Dendritic cell treated with granulocyte-macrophage colony-stimulating factor and Interleukin-4, amounts not matched to agents 40 ng/mL and 50 ng/mL, for 4 days (primary cell): ENCODE data around the gene PACSIN2.

ENCODE experiments used
- H3K27ac Mint-ChIP-seq: one replicate; pipeline ENCODE4 v1.8.0; 2022; ENCODE audit warnings: mild to moderate bottlenecking, mixed read lengths
- H3K27me3 Mint-ChIP-seq: one replicate; pipeline ENCODE4 v1.8.0; 2022; ENCODE audit warnings: mild to moderate bottlenecking, mixed read lengths
- H3K36me3 Mint-ChIP-seq: one replicate; pipeline ENCODE4 v1.8.0; 2022; ENCODE audit warnings: low read depth, mixed read lengths
- H3K4me1 Mint-ChIP-seq: one replicate; pipeline ENCODE4 v1.8.0; 2022; ENCODE audit warnings: low read depth, mixed read lengths
- H3K4me3 Mint-ChIP-seq: one replicate; pipeline ENCODE4 v1.8.0; 2022; ENCODE audit warnings: mild to moderate bottlenecking, moderate library complexity, mixed read lengths
- H3K9me3 Mint-ChIP-seq: one replicate; pipeline ENCODE4 v1.8.0; 2022; ENCODE audit warnings: mixed read lengths
- intact Hi-C: fragments of 100-400 bp; cut with micrococcal nuclease; formaldehyde crosslinking; loops from one replicate; pipeline ENCODE4 v1.15.0; 2022

Gene PACSIN2

GRCh38 chr22:42908374-42908746 is 106.6 kb downstream of the PACSIN2 start:
- intact Hi-C loops: no loop called here
- H3K4me3 Mint-ChIP-seq: no peak overlapping the region
- H3K27me3 Mint-ChIP-seq: no peaks in the 10 kb centered on the region
- no peaks in the 10 kb centered on the region for H3K9me3 Mint-ChIP-seq
- peaks cover 71% of the 10 kb centered on the region for H3K4me1 Mint-ChIP-seq
- H3K36me3 Mint-ChIP-seq: peaks cover 82% of the 10 kb centered on the region
- H3K27ac Mint-ChIP-seq: peak overlapping the region; percentile 11

- Mint-ChIP-seq H3K9me3 (no peaks in the 10 kb centered on the region), H3K4me1 (peaks cover 72% of the 10 kb centered on the region), H3K27me3 (no peaks in the 10 kb centered on the region), H3K27ac (no peak overlapping the region), H3K36me3 (peaks cover 89% of the 10 kb centered on the region), H3K4me3 (no peak overlapping the region)
- intact Hi-C loops: no loop called here
These were observed 107.3 kb downstream of the PACSIN2 start for GRCh38 chr22:42907404-42908373.

- H3K27me3 Mint-ChIP-seq: no peaks in the 10 kb centered on the region
- intact Hi-C loops: no loop called here
- H3K36me3 Mint-ChIP-seq: peaks cover 97% of the 10 kb centered on the region
- H3K4me3 Mint-ChIP-seq: no peak overlapping the region
- no peak overlapping the region for H3K27ac Mint-ChIP-seq
- H3K9me3 Mint-ChIP-seq: no peaks in the 10 kb centered on the region
- H3K4me1 Mint-ChIP-seq: peaks cover 72% of the 10 kb centered on the region
These were observed 108.2 kb downstream of the PACSIN2 start for GRCh38 chr22:42906605-42907348.

- peaks cover 97% of the 10 kb centered on the region for H3K36me3 Mint-ChIP-seq
- no peaks in the 10 kb centered on the region for H3K27me3 Mint-ChIP-seq
- intact Hi-C loops: no loop called here
- H3K27ac Mint-ChIP-seq: no peak overlapping the region
- H3K4me3 Mint-ChIP-seq: no peak overlapping the region
- H3K4me1 Mint-ChIP-seq: peaks cover 65% of the 10 kb centered on the region
- H3K9me3 Mint-ChIP-seq: no peaks in the 10 kb centered on the region
These were observed 109.2 kb downstream of the PACSIN2 start for GRCh38 chr22:42905702-42906183.

- no peak overlapping the region for H3K27ac Mint-ChIP-seq
- H3K9me3 Mint-ChIP-seq: no peaks in the 10 kb centered on the region
- no peak overlapping the region for H3K4me3 Mint-ChIP-seq
- H3K27me3 Mint-ChIP-seq: no peaks in the 10 kb centered on the region
- intact Hi-C loops: no loop called here
- peaks cover 65% of the 10 kb centered on the region for H3K4me1 Mint-ChIP-seq
- H3K36me3 Mint-ChIP-seq: peaks cover 97% of the 10 kb centered on the region
These were observed 109.7 kb downstream of the PACSIN2 start for GRCh38 chr22:42905217-42905616.

GRCh38 chr22:42904050-42904449 is 110.9 kb downstream of the PACSIN2 start:
- H3K27me3 Mint-ChIP-seq: no peaks in the 10 kb centered on the region
- peaks cover 97% of the 10 kb centered on the region for H3K36me3 Mint-ChIP-seq
- H3K4me1 Mint-ChIP-seq: peaks cover 62% of the 10 kb centered on the region
- H3K4me3 Mint-ChIP-seq: no peak overlapping the region
- H3K9me3 Mint-ChIP-seq: no peaks in the 10 kb centered on the region
- intact Hi-C loops: no loop called here
- no peak overlapping the region for H3K27ac Mint-ChIP-seq

- Mint-ChIP-seq H3K27ac (no peak overlapping the region), H3K9me3 (no peaks in the 10 kb centered on the region), H3K27me3 (no peaks in the 10 kb centered on the region), H3K36me3 (peaks cover 100% of the 10 kb centered on the region), H3K4me1 (peaks cover 61% of the 10 kb centered on the region), H3K4me3 (no peak overlapping the region)
- intact Hi-C loops: no loop called here
These were observed 112.0 kb downstream of the PACSIN2 start for GRCh38 chr22:42902875-42903510.

- Mint-ChIP-seq H3K27ac (no peak overlapping the region), H3K27me3 (no peaks in the 10 kb centered on the region), H3K9me3 (no peaks in the 10 kb centered on the region), H3K4me1 (peaks cover 60% of the 10 kb centered on the region), H3K36me3 (peaks cover 96% of the 10 kb centered on the region), H3K4me3 (no peak overlapping the region)
- intact Hi-C loops: no loop called here
These were observed 113.0 kb downstream of the PACSIN2 start for GRCh38 chr22:42901790-42902508.

- Mint-ChIP-seq H3K36me3 (peaks cover 61% of the 10 kb centered on the region), H3K4me3 (no peak overlapping the region), H3K4me1 (peaks cover 68% of the 10 kb centered on the region), H3K27ac (peak overlapping the region; percentile 28), H3K27me3 (no peaks in the 10 kb centered on the region), H3K9me3 (no peaks in the 10 kb centered on the region)
- intact Hi-C loops: no loop called here
These were observed 117.0 kb downstream of the PACSIN2 start for GRCh38 chr22:42897960-42898359.

GRCh38 chr22:42895541-42895981 is 119.4 kb downstream of the PACSIN2 start:
- H3K27ac Mint-ChIP-seq: peak overlapping the region; percentile 89
- peaks cover 80% of the 10 kb centered on the region for H3K4me1 Mint-ChIP-seq
- intact Hi-C loops: no loop called here
- H3K36me3 Mint-ChIP-seq: peaks cover 52% of the 10 kb centered on the region
- no peaks in the 10 kb centered on the region for H3K27me3 Mint-ChIP-seq
- no peak overlapping the region for H3K4me3 Mint-ChIP-seq
- no peaks in the 10 kb centered on the region for H3K9me3 Mint-ChIP-seq

- intact Hi-C loops: no loop called here
- H3K9me3 Mint-ChIP-seq: no peaks in the 10 kb centered on the region
- peaks cover 85% of the 10 kb centered on the region for H3K4me1 Mint-ChIP-seq
- no peaks in the 10 kb centered on the region for H3K27me3 Mint-ChIP-seq
- peak overlapping the region; percentile 89 for H3K27ac Mint-ChIP-seq
- H3K4me3 Mint-ChIP-seq: no peak overlapping the region
- H3K36me3 Mint-ChIP-seq: peaks cover 50% of the 10 kb centered on the region
These were observed 119.9 kb downstream of the PACSIN2 start for GRCh38 chr22:42895087-42895486.

GRCh38 chr22:42893371-42894150 is 121.4 kb downstream of the PACSIN2 start:
- Mint-ChIP-seq H3K36me3 (peaks cover 38% of the 10 kb centered on the region), H3K9me3 (no peaks in the 10 kb centered on the region), H3K27ac (peak overlapping the region; percentile 67), H3K4me1 (peaks cover 93% of the 10 kb centered on the region), H3K4me3 (no peak overlapping the region), H3K27me3 (no peaks in the 10 kb centered on the region)
- intact Hi-C loops: no loop called here
